Measurements from ENCODE around the gene SGO2.
"Not testable (repeated sequence)": the region's sequence is repeated elsewhere in the genome, so short reads cannot be mapped to it uniquely, and the experiment has no call there.

SGO2 gene

DNA sequence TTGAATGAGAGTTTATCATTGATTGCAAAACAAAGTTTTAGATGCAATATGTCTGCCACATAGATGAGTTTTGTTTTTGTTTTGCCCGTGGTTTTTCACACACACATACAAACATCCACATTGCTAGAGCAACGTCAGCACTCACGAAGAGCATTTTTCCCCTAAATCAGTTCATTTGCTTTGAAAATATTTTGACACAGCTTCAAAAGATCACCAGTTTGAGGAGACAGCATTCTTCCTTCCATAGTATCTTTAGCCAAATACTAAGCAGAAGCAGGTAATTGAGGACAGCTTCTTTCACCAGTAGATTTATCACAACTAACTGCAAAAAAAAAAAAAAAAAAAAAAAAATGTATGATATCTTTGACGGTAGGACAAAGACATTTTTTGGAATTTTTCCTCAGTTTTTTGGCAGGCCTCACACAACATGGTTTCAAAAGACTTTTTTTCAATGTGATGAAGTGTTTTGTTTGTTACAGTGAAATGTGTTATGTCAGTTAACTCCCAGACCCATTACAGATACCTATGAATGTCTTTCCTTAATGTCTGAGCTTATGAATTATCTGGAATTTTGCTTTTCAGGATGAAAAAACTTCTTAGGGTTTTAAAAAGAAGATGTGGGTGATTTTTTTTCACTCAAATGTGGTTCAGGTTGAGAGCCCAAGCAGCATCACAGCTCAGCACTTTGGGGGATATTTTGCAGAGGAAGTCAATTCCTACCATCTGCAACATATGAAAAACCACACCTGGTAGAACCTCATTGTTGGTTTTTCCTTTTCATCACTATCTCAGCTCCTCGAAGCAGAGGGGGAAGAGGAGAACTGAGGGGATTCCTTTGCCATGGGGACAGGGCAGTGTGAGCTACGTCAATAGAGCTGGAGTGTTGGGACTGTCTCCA, 91.4 kb downstream of the SGO2 start:
- DNase-seq (ENCODE audit: low read depth in 3 of 3, low spot score in 1 of 3), result no peak

GRCh38 chr2:200618054-200618419, 92.0 kb downstream of the SGO2 start:
- DNase-seq (ENCODE audit: low read depth in 3 of 3, low spot score in 1 of 3), result no peak

DNA sequence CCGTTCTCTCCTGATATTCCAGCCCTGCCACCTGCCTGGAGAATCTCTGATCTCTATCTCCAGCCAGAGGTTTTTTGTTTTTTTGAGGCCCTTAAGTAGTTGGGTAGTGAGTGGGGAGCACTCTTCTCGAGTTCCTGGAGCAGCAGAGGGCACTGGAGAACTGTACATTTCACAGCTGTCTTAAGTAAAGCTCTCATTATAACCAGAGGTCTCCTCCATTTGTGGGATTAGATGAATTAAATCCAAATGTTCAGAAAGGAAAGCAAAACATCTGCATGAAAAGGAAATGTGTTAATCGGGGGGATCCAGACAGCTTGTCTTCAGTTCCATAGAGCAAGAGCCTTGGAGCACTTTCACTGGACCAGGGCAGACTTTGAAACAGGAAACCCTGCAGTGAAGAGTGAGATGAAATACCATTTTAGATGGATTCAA, 92.6 kb downstream of the SGO2 start:
- no peak for DNase-seq (ENCODE audit: low read depth in 3 of 3, low spot score in 1 of 3)

- no peak for DNase-seq (ENCODE audit: low read depth in 3 of 3, low spot score in 1 of 3)
Measured at GRCh38 chr2:200619279-200619678, 93.3 kb downstream of the SGO2 start.

DNA sequence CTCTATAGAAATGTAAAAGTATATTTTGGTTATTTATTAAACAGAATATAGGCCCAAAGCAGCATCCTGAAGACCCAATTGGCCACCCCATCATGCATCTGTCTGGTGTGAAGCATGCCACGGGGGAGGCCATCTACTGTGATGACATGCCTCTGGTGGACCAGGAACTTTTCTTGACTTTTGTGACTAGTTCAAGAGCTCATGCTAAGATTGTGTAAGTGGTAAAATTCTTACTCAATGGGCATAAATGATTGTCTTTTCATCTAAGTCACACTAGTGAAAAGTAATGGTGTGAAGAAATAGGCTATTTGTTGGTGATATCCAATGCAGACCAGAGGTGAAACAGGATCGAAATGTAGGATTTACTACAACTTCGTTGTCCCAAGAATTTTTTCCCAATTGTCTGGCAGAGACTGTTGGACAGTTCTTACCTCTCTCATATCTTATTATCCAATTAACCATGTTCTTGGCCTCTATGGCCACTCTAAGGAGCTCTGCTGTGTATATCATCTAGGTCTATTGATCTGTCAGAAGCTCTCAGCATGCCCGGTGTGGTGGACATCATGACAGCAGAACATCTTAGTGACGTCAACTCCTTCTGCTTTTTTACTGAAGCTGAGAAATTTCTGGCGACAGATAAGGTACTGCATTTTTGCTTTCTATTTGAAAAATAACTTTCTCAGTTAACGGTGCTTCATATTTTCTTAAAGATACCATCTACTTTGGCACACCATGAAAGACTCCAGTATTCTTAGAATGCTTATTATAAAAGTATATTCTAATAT, 94.8 kb downstream of the SGO2 start:
- DNase-seq (ENCODE audit: low read depth in 3 of 3, low spot score in 1 of 3), result no peak

DNA sequence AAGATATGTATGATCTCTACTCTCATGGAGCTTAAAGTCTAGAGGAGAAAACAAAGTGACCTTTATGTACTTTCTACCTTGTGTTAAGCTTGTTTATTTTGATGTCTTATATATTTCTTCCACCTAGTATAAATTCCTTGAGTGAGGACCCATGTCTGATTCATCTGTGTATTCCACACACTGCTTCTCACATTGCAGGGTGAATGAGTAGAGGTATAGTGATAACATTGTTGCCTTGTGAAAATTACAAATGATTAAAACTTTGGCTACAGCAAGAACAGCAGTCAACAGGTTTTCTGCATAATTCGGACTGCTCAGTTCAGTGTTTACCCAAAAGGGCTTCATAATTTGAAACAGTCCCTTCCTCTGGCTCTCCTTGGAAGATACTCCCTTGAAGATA, 96.1 kb downstream of the SGO2 start:
- DNase-seq (ENCODE audit: low read depth in 3 of 3, low spot score in 1 of 3), result no peak

DNA sequence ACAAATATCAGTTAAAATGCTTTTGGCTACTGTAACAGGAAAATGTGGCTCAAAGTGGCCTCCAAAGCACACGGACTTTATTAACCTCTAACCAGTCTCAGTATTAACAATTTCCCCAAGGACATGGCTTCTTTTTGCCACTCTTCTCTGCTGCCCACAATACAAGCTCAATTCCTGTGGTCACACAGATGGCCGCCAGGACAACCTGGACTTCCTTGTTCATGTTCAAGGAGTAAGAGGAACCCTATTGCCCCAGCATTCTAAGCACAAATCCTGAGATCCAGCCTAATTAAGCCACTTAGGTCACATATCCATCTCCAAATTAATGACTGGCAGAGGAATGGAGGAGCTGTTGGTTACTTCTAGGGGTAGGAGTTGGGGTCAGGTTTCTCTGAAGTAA, 98.0 kb downstream of the SGO2 start:
- no peak for DNase-seq (ENCODE audit: low read depth in 3 of 3, low spot score in 1 of 3)

DNA sequence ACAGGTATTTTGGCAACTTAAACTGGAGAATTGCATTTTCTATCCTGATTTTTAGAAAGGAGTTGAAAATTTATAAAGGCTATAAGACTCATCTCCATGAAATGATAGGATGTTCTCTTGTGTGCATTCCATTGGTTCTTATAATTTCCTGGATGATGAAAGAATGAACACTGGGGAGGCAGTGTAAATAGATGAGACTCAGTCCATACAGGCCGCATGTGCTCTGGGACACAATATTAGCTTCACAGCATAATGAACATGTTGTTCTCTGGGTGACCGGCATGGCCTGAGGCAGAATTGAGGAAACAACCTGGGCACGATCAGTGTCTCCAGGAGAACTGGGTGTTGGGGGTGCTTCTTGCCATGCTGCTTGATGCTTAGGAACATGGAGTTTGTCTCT, 98.7 kb downstream of the SGO2 start:
- DNase-seq (ENCODE audit: low read depth in 3 of 3, low spot score in 1 of 3), result no peak

- no peak for DNase-seq (ENCODE audit: low read depth in 3 of 3, low spot score in 1 of 3)
Measured at GRCh38 chr2:200625282-200625681, 99.3 kb downstream of the SGO2 start.

- no peak for DNase-seq (ENCODE audit: low read depth in 3 of 3, low spot score in 1 of 3)
Measured at GRCh38 chr2:200625958-200626363, 100.0 kb downstream of the SGO2 start.

DNA sequence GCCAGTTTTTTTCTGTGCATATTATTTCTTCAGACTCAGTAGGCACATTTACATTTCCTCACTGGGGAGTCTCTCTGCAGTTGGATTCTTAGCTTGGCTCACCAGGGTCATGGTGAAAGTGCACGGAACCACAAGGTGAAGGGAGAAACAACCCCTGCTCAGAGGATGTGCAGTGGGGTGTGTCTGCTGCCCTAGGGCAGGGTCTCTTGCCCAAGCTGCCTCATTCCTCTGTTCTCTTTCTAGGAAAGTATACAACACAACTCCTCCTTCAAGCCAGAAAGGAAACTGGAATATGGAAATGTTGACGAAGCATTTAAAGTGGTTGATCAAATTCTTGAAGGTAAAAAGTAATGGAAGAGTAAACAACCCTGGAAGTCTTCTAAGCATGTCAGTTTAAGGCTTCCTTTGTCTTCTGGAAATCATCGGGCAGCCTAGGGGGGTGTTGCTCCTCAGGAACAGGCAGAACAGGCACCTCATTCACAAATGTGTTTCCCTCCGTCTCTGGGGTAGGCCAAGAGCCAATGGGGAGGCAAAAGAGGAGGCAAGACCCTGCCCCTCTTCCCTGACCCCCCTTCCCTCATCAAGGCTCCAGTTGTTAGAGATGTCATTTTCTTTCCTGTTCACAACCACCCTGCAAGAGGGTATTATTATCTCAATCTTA, 101.2 kb downstream of the SGO2 start:
- DNase-seq (ENCODE audit: low read depth in 3 of 3, low spot score in 1 of 3), result no peak

GRCh38 chr2:200628461-200628860, 102.5 kb downstream of the SGO2 start:
- not testable (repeated sequence) for DNase-seq (ENCODE audit: low read depth in 3 of 3, low spot score in 1 of 3)

GRCh38 chr2:200631287-200631686, 105.3 kb downstream of the SGO2 start:
- no peak for DNase-seq (ENCODE audit: low read depth in 3 of 3, low spot score in 1 of 3)

Data from stimulated activated CD4-positive, alpha-beta T cell treated with anti-CD3 and anti-CD28 coated beads, TNF-alpha, amount 100 ng/mL, for 1 hour (primary cell).